GM18867 (cell line): ENCODE results near the gene ZBTB4.
"Not testable (repeated sequence)": the region's sequence is repeated elsewhere in the genome, so short reads cannot be mapped to it uniquely, and the experiment has no call there.

ENCODE experiments used
- ATAC-seq: cut with Tn5 transposase; IDR thresholded peaks from one replicate; pipeline ENCODE4 v1.9.1; 2021; ENCODE audit warnings: mild to moderate bottlenecking, moderate library complexity; ENCODE audit not compliant: unreplicated experiment

Gene ZBTB4

GRCh38 chr17:7470457-7470973, 8.9 kb downstream of the ZBTB4 start:
- not testable (repeated sequence) for ATAC-seq

GRCh38 chr17:7469843-7470242, 9.6 kb downstream of the ZBTB4 start:
- not testable (repeated sequence) for ATAC-seq

GRCh38 chr17:7468804-7469389, 10.5 kb downstream of the ZBTB4 start:
- ATAC-seq, result no peak

GRCh38 chr17:7468290-7468689, 11.1 kb downstream of the ZBTB4 start:
- ATAC-seq, result no peak

- ATAC-seq, result no peak
These were observed 11.9 kb downstream of the ZBTB4 start for GRCh38 chr17:7467498-7467897.

GRCh38 chr17:7466639-7467341, 12.6 kb downstream of the ZBTB4 start:
- no peak for ATAC-seq

- no peak for ATAC-seq
These were observed 13.2 kb downstream of the ZBTB4 start for GRCh38 chr17:7466318-7466638.

- ATAC-seq, result no peak
These were observed 13.7 kb downstream of the ZBTB4 start for GRCh38 chr17:7465597-7466275.

GRCh38 chr17:7464081-7464480, 15.3 kb downstream of the ZBTB4 start:
- no peak for ATAC-seq

GRCh38 chr17:7463372-7463846, 16.0 kb downstream of the ZBTB4 start:
- no peak for ATAC-seq

- no peak for ATAC-seq
These were observed 16.7 kb downstream of the ZBTB4 start for GRCh38 chr17:7462474-7463371.

- ATAC-seq, result no peak
These were observed 18.4 kb downstream of the ZBTB4 start for GRCh38 chr17:7460850-7461660.

- ATAC-seq, result no peak
These were observed 19.4 kb downstream of the ZBTB4 start for GRCh38 chr17:7459961-7460545.

GRCh38 chr17:7448461-7448860, 31.0 kb downstream of the ZBTB4 start:
- ATAC-seq, result no peak

- no peak for ATAC-seq
These were observed 33.8 kb downstream of the ZBTB4 start for GRCh38 chr17:7445619-7445968.

- no peak for ATAC-seq
These were observed 34.5 kb downstream of the ZBTB4 start, which contains the start of gene CHRNB1 for GRCh38 chr17:7444682-7445618. Gene CHRNB1, plus strand, starts transcription at chr17:7445061. Its CDS starts 67 bp downstream, at chr17:7445128.

GRCh38 chr17:7443499-7444485, 35.6 kb downstream of the ZBTB4 start:
- ATAC-seq, result no peak
